Mesodermal cell (in vitro differentiated cells): Measurements from ENCODE around the gene SORCS2.

Experiments
- H3K27ac ChIP-seq: 2 replicates; pipeline ENCODE4 v1.7.0; 2013; ENCODE audit warnings: mild to moderate bottlenecking, low read depth, low read length, moderate library complexity; ENCODE audit not compliant: severe bottlenecking
- H3K36me3 ChIP-seq: 2 replicates; pipeline ENCODE4 v1.7.1; 2013; ENCODE audit warnings: mild to moderate bottlenecking, low read length, moderate library complexity; ENCODE audit not compliant: control insufficient read depth, insufficient read depth
- H3K4me1 ChIP-seq: one replicate; pipeline ENCODE4 v1.7.1; 2013; ENCODE audit warnings: mild to moderate bottlenecking, low read length; ENCODE audit not compliant: insufficient read depth, control insufficient read depth, poor library complexity, severe bottlenecking
- H3K4me3 ChIP-seq: 2 replicates; pipeline ENCODE4 v1.7.0; 2013; ENCODE audit warnings: low read length, control low read depth, mild to moderate bottlenecking; ENCODE audit not compliant: insufficient read depth, poor library complexity, severe bottlenecking; ENCODE audit errors: extremely low read depth
- H3K9me3 ChIP-seq: 2 replicates; pipeline ENCODE4 v1.7.1; 2013; ENCODE audit warnings: mild to moderate bottlenecking, low read length, moderate library complexity; ENCODE audit not compliant: control insufficient read depth
- WGBS, 2 experiments: methylation state at CpG; one replicate each; pipeline ENCODE4 v1.1.5; 2013; ENCODE audit warnings: missing lambda C conversion rate in 2 of 2; ENCODE audit not compliant: insufficient coverage in 2 of 2; 5-methylcytosine and 5-hydroxymethylcytosine counted together

Gene SORCS2

DNA sequence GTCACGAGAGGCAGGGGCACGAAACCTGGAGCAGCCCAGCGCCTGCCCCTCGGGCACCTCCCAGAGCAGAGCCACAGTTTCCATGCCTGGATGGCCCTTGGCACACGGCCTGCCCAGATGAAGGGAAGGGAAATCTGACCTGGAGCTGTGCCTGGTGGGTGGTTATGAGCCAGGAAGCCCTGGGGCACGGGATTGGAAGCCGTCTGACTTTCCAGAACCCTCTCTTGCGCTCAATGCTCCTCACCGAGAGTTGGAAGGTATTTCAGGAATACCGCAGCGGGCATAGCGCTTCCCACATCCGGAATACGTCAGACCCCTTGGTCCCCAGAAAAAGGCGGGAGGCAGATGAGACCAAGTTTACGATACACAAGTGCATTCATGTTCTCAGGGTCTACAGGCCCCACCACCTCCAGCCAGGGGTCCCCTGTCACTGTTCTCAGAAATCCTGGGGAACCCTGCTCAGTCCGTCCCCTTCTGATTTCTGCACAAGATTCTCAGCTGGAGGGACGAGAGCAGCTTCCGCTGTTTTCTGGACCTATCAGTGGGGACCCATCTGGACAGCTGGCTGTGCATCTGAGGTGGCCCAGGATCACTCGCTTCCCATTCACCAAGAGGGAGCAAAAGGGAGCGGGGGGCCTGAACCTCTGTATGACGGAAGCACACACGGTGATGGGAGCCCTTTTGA, 574.5 kb downstream of the SORCS2 start:
- H3K9me3 ChIP-seq, result no peaks in the 10 kb centered on the region
- H3K27ac ChIP-seq, result no peak overlapping the region
- WGBS, 2 experiments, result 96 to 98% methylated on average over 21 of the region's 23 CpGs
- H3K4me3 ChIP-seq, result no peak overlapping the region
- H3K36me3 ChIP-seq, result peaks cover 89% of the 10 kb centered on the region
- H3K4me1 ChIP-seq, result no peaks in the 10 kb centered on the region

DNA sequence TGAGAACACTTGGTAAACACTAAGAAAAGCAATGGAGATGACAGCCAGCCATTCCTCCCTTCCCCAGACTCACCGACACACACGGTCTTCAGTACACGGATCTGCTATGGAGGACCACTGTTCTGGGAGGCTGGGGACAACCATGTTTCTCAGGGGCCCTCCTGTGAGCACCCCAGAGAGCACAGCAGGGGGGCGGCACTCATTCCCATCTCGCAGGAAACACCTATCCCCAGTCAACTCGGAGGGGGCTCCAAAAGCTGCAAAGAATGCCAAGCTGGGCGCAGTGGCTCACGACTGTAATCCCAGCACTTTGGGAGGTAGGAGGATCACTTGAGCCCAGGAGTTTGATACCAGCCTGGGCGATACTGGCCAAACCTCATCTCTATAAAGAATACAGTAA, 575.2 kb downstream of the SORCS2 start:
- H3K27ac ChIP-seq, result no peak overlapping the region
- WGBS, 2 experiments, result 87 to 96% methylated on average over 4 of the region's 9 CpGs
- H3K4me1 ChIP-seq, result no peaks in the 10 kb centered on the region
- no peak overlapping the region for H3K4me3 ChIP-seq
- H3K9me3 ChIP-seq, result no peaks in the 10 kb centered on the region
- H3K36me3 ChIP-seq, result peaks cover 89% of the 10 kb centered on the region

DNA sequence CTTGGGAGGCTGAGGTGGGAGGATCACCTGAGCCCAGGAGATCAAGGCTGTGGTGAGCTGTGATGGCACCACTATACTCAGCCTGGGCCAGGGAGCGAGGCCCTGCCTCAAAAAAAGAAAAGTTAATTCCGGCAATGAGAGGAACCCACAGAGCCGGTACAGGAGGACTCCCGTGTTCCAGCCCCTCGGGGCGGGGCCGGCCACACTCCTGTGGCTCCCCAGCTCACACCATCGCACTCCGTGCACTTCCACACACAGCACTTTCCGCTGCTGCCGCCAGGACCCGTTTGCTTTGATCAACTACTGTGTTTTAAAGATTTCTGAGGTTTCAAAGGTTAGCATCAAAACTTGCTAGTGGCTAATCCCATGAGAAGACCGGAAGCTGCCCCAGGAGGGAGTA, 575.6 kb downstream of the SORCS2 start:
- Histone ChIP-seq H3K9me3 (no peaks in the 10 kb centered on the region), H3K4me3 (no peak overlapping the region), H3K4me1 (no peaks in the 10 kb centered on the region), H3K36me3 (peaks cover 88% of the 10 kb centered on the region), H3K27ac (no peak overlapping the region)
- 91 to 92% methylated on average over 8 to 13 of the region's 13 CpGs for WGBS, 2 experiments

DNA sequence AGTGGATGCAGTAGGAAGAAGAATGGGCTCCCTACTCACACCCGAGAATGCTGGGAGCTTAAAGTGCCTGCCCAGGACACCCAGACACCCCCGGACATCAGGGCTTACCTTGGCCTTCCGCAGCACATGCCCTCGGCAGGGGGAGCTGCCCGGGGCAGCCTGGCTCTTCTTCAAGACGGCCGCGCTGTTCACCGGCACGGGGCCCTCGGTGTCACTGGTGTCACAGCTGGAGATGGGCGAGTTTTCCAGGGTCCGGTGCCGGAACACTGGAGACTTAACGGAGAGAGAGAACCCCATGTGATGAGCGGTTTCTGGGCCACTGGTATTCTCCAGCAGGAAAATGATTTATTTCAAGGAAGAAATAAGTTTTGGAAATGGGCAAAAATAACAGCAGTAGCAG, 576.4 kb downstream of the SORCS2 start:
- no peaks in the 10 kb centered on the region for H3K4me1 ChIP-seq
- H3K4me3 ChIP-seq, result no peak overlapping the region
- H3K27ac ChIP-seq, result no peak overlapping the region
- peaks cover 87% of the 10 kb centered on the region for H3K36me3 ChIP-seq
- no peaks in the 10 kb centered on the region for H3K9me3 ChIP-seq
- 89 to 92% methylated on average over 16 of the region's 16 CpGs for WGBS, 2 experiments

DNA sequence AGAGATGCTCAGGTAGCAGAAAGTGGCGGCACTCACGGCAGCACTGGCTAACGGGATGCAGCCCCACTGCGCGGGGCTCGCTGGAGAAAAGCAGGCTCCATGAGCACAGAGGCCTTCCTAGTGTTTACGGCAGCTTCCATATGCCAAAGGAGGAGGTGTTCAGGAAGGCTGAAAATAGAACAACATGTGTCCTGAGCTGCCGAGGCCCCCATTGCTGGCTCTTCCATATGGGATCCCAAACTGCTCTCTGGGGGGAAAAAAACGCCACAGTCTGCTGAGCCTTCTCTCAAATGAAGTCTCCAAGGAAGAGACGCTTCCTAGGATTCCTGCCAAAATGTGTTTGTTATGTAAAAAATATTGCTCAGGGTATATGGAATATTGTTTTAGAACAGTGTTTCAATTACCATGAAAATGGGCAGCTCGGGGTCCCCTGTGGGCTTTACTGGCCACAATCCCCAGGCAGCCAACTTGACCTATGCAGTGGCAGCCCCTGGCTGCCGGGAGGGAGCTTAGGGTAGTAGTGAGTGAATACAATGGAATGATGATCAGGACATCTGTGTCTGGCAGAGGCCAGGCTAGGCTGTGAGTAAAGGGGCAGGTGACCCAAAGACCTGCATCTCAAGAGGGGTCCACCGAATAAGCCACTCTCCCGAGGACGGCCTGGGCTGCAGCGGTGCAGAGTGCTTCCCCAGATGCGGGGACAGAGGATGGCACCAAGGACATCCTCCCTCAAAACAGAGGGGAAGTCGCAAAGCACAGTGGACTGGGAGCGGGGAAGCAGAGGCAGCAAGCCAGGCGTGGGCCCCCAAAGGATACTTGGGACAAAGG, 577.3 kb downstream of the SORCS2 start:
- Histone ChIP-seq H3K4me3 (no peak overlapping the region), H3K36me3 (peaks cover 95% of the 10 kb centered on the region), H3K4me1 (no peaks in the 10 kb centered on the region), H3K27ac (no peak overlapping the region), H3K9me3 (no peaks in the 10 kb centered on the region)
- 83 to 92% methylated on average over 11 to 18 of the region's 20 CpGs for WGBS, 2 experiments

DNA sequence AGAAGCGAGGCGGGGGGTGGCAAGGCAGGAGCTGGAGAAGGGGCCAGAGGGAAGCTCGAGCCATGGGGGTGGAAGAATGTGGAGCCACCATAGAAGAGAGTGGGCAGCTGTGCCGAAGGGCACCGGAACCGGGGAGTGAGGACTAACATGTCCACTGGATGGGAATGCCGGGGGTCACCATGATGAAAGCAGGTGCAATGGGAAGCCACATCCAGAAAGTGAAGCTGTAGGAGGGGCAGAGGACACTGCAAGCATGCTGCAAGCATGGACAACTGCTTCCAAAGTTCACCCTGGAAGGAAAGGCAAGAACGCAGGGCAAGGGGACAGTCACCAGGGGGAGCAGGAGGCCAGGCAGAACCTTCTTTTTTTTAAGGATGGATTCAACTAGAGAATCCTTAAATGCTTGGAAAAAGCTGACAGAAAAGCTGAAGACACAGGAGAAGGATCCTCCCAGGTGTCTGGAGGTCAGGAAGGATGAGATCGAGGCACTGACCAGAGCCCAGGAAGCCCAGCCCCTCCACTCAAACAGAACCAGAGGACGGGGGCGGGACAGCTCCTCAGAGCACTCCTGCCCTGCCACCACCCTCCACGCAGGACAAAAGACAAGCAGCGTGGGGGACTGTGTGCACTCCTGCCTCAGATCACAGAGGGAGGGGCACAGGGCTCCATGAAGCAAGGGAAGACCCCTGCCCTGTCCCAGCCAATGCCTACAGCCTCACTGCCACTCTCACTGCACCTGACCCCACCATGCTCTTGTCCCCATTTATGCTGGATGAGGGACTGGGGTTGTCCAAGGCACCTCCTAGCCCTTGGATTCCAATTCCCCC, 578.1 kb downstream of the SORCS2 start:
- no peaks in the 10 kb centered on the region for H3K9me3 ChIP-seq
- no peaks in the 10 kb centered on the region for H3K4me1 ChIP-seq
- peaks cover 96% of the 10 kb centered on the region for H3K36me3 ChIP-seq
- H3K27ac ChIP-seq, result no peak overlapping the region
- H3K4me3 ChIP-seq, result no peak overlapping the region
- 84 to 89% methylated on average over 9 to 13 of the region's 13 CpGs for WGBS, 2 experiments

DNA sequence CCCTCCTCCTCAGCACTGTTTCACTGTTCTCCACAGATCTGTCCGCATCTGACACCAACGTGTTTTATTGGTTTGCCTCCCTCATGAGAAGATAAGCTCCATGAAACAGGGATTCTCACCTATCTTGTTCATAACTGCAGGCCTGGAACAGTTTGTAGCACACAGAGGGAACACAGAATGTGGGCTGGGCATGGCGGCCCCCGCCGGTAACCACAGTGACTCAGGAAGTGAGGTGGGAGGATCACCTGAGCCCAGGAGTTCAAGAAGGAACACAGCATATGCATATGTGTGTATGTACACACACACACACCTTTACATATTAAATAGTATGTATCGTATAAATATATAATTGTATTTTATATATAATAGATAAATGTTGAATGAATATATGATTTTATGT, 578.7 kb downstream of the SORCS2 start:
- Histone ChIP-seq H3K27ac (no peak overlapping the region), H3K36me3 (peaks cover 97% of the 10 kb centered on the region), H3K9me3 (no peaks in the 10 kb centered on the region), H3K4me3 (no peak overlapping the region), H3K4me1 (no peaks in the 10 kb centered on the region)
- 88 to 97% methylated on average over 5 of the region's 6 CpGs for WGBS, 2 experiments

DNA sequence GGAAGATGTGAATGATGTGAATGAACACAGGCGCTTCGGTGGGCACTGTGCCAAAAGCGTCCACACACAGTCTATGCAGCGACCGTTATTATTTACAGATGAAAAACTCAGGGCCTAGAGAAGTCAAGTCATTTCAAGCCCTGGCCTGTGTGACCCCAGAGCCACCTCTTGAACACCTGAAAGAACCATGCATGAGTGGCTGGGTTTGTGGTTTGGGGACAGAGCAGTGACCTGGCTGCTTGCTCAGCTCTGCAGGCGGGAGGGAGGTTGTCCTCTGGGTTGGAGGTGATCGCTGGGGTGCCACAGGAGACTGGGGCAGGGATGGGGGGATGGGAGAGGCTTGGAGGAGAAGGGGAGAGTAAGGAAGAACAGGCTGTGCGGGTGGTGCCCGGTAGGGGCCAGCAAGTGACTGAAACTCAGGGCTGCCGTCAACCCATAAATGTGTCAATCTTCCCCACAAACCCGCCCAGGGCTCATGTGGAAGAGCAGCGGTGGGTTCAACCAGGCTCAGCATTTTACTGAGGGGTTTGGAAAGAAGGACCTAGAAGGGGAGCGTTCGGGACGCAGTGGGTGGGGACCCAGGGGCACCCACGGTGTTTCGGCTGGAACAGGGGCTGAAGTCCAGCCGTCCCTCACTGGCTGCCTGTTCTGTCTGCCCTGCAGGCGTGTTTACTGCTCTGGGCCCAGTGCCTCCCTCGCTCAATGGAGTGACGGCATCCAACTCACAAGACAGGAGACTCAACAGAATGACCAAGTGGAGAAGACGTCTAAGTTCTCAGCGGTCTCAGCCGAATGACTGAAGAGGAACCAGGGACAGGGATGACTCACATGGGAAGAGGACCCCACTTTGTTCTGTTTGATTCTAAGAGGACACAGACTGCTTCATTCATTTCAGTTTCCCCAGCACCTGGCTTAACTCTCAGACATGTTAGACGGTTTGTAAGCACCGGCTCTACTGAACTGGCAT, 579.5 kb downstream of the SORCS2 start:
- Histone ChIP-seq H3K4me1 (no peaks in the 10 kb centered on the region), H3K27ac (no peak overlapping the region), H3K4me3 (no peak overlapping the region), H3K36me3 (peaks cover 97% of the 10 kb centered on the region), H3K9me3 (no peaks in the 10 kb centered on the region)
- WGBS, 2 experiments, result 94 to 95% methylated on average over 22 to 26 of the region's 26 CpGs

DNA sequence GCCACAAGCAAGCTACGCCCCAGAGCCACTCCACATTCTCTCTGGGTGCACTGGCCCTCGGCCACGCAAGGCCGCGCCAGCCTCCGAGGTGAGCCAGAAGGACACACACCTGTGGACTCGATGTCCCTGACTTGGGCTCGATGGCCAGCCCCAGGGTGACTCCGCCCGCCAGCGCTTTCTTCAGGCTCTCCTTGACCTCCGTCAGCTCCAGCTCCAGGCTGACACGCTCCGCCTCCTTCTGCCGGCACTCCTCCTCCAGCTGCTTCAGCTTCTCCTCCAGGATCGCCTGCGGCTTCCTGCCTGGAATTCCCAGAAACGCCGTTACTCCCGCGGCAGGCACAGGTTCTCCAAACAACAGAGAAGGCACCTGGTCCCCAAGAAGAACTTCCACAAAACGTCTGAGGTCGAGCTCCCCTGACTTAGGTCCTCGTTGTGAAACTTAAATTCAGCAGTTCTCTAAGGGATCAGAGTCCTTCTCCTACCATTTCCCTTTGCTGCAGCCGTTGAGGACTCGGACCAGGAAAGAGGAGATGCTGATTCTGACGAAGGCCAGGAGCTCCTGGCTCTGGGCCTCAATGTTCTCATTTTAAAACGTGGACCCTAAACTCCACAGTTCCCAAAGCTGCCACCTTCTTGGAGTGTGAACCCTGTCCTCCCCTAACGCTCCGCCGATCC, 580.5 kb downstream of the SORCS2 start:
- H3K27ac ChIP-seq, result no peak overlapping the region
- peaks cover 96% of the 10 kb centered on the region for H3K36me3 ChIP-seq
- H3K4me3 ChIP-seq, result no peak overlapping the region
- no peaks in the 10 kb centered on the region for H3K9me3 ChIP-seq
- H3K4me1 ChIP-seq, result no peaks in the 10 kb centered on the region
- WGBS, 2 experiments, result 78 to 81% methylated on average over 30 to 31 of the region's 31 CpGs
